GM18508 (cell line): ENCODE results near the gene RANBP17.
A peak's percentile ranks its signal among the peaks of the same experiment; 100 is the strongest.
"Not testable (repeated sequence)": the region's sequence is repeated elsewhere in the genome, so short reads cannot be mapped to it uniquely, and the experiment has no call there.

ENCODE experiments used
- ATAC-seq: cut with Tn5 transposase; IDR thresholded peaks from one replicate; pipeline ENCODE4 v1.9.1; 2021; ENCODE audit warnings: moderate number of reproducible peaks; ENCODE audit not compliant: insufficient read depth, unreplicated experiment

Gene RANBP17

DNA sequence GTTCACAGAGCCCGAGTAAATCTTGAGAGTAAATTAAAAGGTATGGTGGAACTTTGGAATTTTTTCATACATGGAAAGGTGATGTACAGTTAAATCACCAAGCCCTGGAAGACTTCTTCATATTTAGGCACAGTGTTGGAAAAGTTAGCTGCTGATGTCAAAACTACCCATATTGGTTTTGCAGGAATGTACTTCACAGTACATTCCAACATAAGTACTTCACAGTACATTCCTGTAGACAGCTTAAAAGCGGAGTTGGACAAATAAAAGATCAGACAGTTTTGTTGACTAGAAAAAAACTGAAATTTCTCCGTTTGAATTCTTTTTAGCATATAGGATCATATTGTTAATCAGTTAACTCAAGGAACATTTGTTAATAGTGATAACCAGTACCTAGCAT lies 1.8 kb downstream of the RANBP17 start:
- ATAC-seq: no peak

DNA sequence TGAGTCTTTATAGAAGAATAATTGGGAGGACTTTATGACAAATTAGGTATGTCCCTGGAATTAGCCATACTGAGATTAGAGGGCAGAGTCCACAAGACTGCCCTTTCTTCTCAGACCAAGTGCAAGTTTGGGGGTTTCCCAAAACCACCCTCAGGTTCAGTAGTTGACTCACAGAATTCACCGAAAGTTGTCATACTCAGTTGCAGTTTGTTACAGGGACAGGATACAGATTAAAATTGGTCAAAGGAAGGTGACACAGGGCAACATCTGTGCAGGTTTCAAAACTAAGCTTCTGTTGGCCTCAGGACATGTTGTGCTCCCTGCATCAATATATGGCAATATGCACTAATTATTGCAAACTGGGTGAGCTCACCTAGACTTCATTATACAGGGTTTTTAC lies 3.8 kb downstream of the RANBP17 start:
- ATAC-seq: peak; percentile 85

DNA sequence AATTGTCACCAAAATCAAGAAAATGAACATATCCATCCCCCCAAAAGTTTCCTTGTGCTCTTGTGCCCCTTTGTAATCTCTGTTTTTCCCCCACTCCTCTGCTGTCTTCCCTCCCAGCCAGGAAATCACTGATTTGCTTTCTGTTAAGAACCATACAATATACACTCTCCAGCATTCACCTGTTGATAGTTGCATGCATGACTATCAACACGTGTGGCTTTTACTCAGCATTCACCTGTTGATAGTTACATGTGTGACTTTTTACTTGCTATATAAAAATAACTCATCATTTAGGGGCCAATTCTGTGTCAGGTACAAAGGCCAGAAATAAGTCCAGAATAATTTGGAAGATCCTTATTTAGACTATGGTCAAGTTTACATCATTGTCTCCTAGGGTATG lies 6.0 kb downstream of the RANBP17 start:
- ATAC-seq: no peak

DNA sequence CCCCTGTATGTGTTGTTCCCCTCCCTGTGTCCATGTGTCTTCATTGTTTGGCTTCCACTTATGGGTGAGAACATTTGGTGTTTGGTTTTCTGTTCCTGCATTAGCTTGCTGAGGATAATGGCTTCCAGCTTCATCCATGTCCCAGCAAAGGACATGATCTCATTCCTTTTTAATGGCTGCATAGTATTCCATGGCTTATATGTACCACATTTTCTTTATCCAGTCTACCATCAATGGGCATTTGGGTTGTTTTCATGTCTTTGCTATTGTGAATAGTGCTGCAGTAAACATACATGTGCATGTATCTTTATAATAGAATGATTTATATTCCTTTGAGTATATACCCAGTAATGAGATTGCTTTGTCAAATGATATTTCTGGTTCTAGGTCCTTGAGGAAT lies 8.6 kb downstream of the RANBP17 start:
- not testable (repeated sequence) for ATAC-seq

DNA sequence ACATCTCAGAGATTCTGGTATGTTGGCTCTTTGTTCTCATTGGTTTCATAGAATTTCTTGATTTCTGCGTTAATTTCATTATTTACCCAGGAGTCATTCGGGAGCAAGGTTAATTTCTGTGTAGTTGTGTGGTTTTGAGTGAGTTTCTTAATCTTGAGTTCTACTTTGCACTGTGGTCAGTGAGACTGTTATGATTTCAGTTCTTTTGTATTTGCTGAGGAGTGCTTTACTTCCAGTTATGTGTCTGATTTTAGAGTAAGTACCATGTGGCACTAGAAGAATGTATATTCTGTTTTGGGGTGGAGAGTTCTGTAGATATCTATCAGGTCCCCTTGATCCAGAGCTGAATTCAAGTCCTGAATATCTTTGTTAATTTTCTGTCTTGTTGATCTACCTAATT lies 12.2 kb downstream of the RANBP17 start:
- no peak for ATAC-seq

DNA sequence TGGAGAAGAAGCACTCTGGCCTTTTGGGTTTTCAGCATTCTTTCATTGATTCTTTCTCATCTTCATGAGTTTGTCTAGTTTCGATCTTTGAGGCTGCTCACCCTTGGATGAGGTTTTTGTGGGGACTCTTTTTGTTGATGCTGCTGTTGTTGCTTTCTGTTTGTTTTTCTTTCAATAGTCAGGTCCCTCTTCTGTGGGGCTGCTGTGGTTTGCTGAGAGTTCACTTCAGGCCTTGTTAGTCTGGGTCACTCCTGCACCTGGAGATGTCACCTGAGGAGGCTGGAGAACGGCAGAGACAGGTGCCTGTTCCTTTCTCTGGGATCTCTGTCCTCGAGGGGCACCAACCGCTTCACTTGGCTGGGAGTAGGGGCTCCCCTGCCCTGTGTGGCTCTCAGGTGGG lies 14.0 kb downstream of the RANBP17 start:
- ATAC-seq: no peak

DNA sequence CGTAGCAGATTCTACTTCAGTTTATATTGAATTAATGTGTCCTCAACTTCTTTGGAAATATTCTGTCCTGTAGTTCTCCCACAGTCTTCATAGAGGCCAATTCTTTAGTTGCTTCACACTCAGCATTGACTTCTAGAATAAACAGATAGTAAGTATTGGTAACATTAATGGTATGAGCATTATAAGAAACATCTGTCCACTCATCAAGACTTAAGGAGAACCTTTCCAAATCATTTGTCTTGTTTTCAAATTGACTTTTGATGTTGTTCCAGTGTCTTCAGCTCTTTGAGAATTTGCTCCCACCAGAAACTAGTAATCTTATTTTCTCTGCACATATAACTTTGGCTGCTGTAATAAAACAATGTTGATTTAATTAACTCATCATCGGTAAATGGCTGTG lies 18.3 kb downstream of the RANBP17 start:
- no peak for ATAC-seq

DNA sequence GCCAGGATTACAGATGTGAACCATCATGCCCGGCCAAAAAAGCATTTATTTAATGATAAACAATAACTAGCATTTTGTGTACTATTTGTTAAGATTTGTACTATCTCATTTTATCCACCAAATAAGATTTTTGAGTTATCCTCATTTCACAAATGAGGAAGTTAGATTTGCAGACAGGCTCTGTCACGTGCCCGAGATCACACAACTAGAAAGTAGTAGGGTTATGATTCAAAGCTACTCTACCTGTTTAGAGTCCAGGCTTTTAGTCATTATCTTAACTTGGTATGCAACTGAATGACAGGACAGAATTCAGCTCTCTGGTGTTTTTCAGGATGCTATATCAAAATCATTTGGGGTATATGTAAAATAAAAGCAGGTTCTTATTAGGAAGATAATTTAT lies 20.5 kb downstream of the RANBP17 start:
- no peak for ATAC-seq

DNA sequence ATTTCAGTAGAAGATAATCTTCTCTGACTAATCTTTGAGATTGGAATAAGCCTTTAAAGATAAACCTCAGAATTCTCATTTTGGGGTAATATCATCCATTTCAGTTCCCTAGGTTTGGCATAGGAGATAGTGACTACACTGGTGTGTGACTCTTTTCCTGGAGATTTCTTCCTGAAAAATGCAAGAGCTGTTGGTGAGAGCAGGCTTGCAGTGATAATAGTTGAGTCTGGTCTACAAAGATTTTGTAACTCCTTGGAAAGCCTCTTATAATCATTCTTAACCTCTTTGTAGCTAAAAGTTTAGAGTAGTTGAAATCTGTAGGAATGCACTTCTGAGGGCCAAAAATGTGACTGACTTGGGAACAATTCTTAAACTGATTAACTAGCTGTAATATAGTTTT lies 23.4 kb downstream of the RANBP17 start:
- ATAC-seq: no peak

DNA sequence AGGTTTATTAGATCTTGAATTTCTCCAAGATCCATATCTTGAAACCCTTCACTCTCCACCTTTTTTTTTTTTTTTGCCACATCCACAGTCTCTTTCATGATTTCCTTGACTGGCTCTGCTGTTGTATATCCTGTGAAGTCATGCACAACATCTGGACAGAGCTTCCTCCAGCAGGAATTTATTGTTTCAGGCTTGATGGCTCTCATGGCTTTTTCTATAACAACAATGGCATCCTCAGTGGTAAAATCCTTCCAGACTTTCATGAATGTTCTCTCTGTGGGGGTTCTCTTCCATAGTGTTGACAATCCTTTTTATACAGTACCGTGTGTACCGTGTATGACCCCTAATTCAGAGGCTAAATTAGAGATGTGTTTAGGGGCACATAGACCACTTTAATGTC lies 24.0 kb downstream of the RANBP17 start:
- no peak for ATAC-seq

DNA sequence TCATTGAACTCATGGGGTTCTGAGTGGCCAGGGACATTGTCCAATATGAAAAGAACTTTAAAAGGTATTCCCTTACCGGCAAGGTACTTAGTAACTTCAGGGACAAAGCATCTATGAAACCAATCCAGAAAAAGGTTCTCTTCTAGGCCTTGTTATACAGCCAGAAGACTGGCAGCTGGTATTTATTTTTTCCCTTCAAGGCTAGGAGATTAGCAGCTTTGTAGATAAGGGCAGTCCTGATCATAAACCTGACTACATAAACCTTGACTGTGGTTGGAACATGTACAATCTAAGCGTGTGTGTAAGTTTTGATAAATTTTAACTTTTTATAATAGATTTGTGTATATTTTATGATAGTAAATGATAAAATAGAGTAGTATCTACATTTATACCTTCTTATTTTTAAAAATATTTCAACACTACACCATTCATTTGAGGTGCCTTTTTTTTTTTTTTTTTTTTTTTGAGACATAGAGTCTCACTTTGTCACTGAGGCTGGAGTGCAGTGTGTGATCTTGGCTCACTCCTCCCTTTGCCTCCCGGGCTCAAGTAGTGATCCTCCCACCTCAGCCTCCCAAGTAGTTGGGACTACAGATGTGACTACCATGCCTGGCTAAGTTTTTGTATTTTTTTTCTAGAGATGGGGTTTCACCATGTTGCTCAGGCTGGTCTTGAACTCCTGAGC lies 24.5 kb downstream of the RANBP17 start:
- ATAC-seq: no peak

DNA sequence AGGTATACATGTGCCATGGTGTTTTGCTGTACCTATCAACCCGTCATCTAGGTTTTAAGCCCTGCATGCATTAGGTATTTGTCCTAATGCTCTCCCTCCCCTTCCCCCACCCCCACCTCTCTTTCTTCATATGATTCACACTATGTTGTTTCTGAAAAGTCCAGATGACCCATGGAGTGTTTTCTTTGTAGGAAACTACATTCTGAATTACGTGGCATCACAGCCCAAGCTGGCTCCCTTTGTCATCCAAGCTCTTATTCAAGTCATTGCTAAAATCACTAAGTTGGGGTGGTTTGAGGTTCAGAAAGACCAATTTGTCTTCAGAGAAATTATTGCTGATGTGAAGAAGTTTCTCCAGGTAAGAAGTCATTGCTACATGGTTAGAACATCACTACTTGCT lies 30.4 kb downstream of the RANBP17 start:
- ATAC-seq: no peak

DNA sequence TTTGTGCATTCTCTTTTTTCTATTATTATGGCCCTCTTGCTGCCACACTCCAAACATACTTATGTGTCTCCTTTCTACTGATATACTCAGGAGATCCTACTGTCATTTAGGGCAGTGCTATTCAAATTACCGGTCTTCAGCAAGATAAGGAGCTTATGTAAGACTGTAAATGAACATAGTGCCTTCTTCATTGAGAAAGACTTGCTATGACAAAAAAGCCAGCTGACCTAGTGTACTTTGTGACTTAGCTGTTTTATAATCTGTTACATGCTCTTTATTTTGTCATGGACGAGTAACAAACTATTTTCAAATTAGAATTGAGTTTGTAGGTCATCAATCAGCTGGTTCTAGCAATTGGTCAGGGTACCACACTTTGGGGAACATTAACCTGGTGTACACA lies 32.8 kb downstream of the RANBP17 start:
- ATAC-seq: no peak

DNA sequence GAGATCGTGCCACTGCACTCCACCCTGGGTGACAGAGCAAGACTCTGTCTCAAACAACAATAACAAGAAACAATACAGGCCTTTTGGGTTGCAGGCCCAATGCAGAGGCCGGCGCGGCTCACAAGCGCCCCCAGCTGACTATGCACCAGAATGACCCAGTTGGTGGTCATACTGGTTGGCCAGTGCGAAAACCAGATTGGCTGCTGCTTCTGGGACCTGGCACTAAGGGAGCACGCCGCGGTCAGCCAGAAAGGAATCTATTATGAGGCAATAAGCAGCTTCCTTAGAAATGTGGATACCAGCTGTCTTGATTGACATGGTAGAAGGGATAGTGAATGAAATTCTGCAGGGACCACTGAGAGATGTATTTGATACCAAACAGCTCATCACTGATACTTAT lies 35.0 kb downstream of the RANBP17 start:
- ATAC-seq: no peak

DNA sequence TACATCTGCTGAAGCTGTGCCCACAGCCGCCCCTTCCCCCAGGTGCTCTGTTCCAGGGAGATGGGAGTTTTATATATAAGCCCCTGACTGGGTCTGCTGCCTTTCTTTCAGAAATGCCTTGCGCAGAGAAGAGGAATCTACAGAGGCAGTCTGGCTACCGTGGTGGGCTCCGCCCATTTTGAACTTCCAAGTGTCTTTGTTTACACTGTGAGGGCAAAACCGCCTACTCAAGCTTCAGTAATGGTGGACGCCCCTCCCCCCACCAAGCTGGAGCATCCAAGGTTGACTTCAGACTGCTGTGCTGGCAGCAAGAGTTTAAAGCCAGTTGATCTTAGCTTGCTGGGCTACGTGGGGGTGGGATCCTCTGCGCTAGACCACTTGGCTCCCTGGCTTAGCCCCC lies 41.3 kb downstream of the RANBP17 start:
- ATAC-seq: no peak

DNA sequence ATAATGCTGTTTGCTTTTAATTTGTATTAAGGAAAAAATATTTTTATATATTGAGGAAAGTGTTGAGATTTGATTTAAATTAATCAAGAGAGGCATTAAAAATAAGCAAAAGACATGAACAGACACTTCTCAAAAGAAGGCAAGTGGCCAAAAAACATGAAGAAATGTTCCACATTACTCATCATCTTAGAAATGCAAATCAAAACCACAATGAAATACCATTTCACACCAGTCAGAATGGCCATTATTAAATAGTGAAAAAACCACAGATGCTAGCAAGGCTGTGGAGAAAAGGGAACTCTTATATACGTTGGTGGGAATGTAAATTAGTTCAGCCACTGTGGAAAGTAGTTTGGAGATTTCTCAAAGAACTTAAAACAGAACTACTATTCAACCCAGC lies 45.9 kb downstream of the RANBP17 start:
- ATAC-seq: no peak

DNA sequence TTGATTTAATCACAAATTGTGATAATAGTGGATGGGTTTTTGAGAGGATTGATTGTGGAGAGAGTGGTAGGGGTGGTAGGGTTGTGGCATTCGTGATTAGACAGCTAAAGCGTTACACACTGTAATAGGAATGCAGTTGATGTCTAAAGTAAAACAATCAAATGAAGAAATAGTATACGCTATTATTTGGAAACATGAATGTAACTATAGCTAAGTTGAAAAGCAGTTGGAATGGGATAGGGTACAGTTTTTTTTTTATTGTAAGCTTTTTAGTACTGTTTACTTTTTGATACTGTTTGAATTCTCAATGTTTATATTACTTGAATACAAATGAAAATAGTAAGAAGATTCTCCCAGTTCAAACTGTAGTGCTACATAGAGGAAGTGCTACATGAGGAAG lies 51.8 kb downstream of the RANBP17 start:
- ATAC-seq: no peak

DNA sequence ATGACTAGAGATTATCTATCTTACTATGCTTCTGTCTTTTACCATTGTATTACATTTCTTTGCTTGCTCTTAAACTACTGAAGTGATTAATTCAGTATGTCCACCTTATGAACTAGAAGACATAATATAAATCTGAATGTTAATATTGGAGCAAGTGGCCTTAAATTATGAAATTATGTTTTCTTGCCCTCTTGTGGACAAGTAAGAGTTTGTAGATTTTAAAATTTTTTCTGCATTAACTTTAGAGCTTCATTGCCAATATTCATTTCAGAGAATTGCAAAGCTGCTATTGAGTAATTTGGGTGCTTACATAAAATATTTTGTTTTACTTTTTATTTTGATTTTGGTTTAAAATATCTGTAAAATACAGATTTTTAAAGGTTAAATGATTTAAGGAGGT lies 55.3 kb downstream of the RANBP17 start:
- ATAC-seq: no peak

DNA sequence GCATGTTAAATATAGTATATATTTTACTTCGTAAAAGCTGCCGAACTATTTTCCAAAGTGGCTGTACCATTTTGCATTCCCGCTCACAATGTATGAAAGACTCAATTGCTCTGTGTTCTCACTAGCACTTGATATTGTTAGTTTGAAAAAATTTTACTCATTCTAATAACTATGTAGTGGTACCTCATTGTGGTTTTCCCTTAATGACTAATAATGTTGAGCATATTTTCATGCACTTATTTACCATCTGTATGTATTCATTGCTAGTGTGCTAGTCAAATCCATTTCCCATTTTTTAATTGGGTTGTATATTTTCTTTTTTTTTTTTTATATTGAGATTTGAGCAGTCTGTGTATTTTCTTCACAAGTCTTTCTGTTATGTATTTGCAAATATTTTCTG lies 58.4 kb downstream of the RANBP17 start:
- no peak for ATAC-seq

DNA sequence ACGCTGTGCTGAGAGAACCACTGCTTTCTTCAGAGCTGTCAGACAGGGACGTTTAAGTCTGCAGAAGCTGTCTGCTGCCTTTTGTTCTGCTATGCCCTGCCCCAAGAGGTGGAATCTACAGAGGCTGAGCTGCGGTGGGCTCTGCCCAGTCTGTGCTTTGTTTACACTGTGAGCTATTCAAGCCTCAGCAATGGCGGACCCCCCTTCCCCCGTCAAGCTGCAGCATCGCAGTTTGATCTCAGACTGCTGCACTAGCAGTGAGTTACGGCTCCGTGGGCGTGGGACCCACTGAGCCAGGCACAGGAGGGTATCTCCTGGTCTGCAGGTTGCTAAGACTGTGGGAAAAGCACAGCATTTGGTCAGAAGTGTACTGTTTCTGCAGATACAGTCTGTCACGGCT lies 60.5 kb downstream of the RANBP17 start:
- ATAC-seq: not testable (repeated sequence)

DNA sequence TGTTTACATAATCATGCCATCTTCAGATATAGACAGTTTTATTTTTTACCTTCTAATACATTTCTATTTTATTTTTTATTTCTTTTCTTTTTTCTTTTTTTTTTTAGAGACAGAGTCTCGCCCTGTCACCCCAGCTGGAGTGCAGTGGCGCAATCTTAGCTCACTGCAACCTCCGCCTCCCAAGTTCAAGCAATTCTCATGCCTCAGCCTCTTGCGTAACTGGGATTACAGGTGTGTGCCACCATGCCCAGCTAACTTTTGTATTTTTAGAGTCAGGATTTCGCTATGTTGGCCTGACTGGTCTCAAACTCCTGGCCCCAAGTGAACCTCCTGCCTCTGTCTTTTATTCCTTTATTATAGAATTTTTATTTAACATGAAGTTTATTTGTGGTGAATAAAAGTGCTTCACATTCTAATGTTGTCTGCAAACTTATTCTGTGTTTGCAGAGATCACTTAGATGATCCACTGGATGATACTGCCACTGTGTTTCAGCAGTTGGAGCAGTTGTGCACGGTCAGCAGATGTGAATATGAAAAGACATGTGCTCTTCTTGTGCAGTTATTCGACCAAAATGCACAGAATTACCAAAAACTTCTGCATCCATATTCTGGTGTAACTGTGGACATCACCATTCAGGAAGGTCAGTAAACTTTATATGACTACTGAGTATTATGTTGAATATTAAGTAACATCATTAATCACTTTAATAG lies 62.2 kb downstream of the RANBP17 start:
- no peak for ATAC-seq

DNA sequence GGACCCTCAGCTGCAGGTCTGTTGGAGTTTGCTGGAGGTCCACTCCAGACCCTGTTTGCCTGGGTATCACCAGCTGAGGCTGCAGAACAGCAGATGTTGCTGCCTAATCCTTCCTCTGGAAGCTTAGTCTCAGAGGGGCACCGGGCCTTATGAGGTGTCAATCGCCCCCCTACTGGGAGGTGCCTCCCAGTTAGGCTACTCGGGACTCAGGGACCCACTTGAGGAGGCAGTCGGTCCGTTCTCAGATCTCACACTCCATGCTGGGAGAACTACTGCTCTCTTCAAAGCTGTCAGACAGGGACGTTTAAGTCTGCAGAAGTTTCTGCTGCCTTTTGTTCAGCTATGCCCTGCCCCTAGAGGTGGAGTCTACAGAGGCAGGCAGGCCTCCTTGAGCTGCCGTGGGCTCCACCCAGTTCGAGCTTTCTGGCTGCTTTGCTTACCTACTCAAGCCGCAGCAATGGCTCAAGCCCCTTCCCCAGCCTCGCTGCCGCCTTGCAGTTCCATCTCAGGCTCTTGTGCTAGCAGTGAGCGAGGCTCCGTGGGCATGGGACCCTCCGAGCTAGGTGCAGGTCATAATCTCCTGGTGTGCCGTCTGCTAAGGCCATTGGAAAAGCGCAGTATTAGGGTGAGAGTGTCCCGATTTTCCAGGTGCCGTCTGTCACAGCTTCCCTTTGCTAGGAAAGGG lies 73.9 kb downstream of the RANBP17 start:
- not testable (repeated sequence) for ATAC-seq
